BLaER1 treated with 17β-estradiol and CSF1 and Interleukin-3, amounts not matched to agents 10 nM and 100 nM (cell line): ENCODE results near the gene LMNTD2.

ENCODE experiments used
- H3K27ac ChIP-seq, 11 experiments: shearing (Covaris generic); formaldehyde crosslinking; 2 replicates each; pipeline ENCODE4 v1.8.1; 2022
- H3K27me3 ChIP-seq, 11 experiments: shearing (Covaris generic); formaldehyde crosslinking; 2 replicates each; pipeline ENCODE4 v1.8.1; 2022
- H3K36me3 ChIP-seq, 11 experiments: shearing (Covaris generic); formaldehyde crosslinking; 2 replicates each; pipeline ENCODE4 v1.8.1; 2022
- H3K4me1 ChIP-seq, 10 experiments: shearing (Covaris generic); formaldehyde crosslinking; 2 replicates each; pipeline ENCODE4 v1.8.1; 2022
- H3K4me2 ChIP-seq, 11 experiments: shearing (Covaris generic); formaldehyde crosslinking; 2 replicates each; pipeline ENCODE4 v1.8.1; 2022
- H3K4me3 ChIP-seq, 10 experiments: shearing (Covaris generic); formaldehyde crosslinking; 2 replicates each; pipeline ENCODE4 v1.8.1; 2022
- H3K9ac ChIP-seq, 11 experiments: shearing (Covaris generic); formaldehyde crosslinking; 2 replicates each; pipeline ENCODE4 v1.8.1; 2022
- H3K9me3 ChIP-seq, 11 experiments: shearing (Covaris generic); formaldehyde crosslinking; replicated peaks in 1 of 11; 2 replicates each; pipeline ENCODE4 v1.8.1; 2022
- H4K20me1 ChIP-seq, 11 experiments: shearing (Covaris generic); formaldehyde crosslinking; 2 replicates each; pipeline ENCODE4 v1.8.1; 2022
- Cebpa-rat ChIP-seq, 11 experiments: shearing (Covaris generic); IDR thresholded peaks; 2 replicates each; pipeline ENCODE4 v1.8.1; 2022

The LMNTD2 gene

DNA sequence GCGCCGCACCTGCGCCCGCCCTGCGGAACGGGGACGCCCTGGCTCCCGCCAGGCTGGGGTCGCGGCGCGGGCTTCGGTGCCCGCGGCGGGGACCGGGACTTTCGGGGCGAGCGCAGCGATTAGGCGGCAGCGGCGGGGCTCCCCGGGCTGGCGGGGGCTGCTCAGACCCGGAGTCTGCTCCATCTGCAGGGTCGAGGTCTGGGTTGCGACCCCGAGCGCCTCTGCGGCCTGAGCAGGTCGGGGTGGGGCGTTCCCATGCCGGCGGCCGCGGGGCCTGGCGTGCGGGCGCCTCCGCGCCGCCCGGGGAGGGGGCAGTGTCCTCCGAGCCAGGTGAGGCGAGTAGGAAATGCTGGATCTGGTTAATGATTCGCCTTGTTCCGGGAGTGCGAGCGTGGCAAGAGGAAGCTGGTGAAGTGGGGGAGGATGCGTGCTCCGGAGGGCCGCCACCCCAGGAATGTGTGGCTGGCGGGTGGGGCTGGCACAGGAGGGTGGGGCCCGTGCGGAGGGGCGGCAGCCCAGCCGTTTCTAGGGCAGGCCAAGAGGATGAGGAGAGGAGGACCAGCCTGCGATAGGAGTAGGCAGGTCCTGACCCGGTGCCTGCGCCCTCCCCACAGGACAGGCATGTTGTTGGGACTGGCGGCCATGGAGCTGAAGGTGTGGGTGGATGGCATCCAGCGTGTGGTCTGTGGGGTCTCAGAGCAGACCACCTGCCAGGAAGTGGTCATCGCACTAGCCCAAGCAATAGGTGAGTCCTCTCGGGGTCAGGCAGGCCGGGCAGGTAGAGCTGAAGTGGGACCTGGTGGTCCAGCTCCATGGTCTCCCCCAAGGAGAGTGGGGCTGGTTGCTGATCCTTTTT lies 838 bp upstream of the LMNTD2 start:
- peak overlapping the region; percentile 93 to 100 (median 98) for H3K4me2 ChIP-seq
- H3K4me1 ChIP-seq, result peaks cover 26 to 60% (median 38%) of the 10 kb centered on the region in 10 experiments
- H3K4me3 ChIP-seq, result peak overlapping the region; percentile 77 to 99 (median 98)
- peaks cover 32 to 39% (median 36%) of the 10 kb centered on the region in 11 experiments for H3K27me3 ChIP-seq
- no peaks in the 10 kb centered on the region for H3K9me3 ChIP-seq
- peaks cover 0 to 22% (median 0%) of the 10 kb centered on the region in 11 experiments; a peak in 7 of 22 replicates for H3K36me3 ChIP-seq
- peaks cover 23 to 66% (median 44%) of the 10 kb centered on the region in 11 experiments; a peak in 21 of 22 replicates for H4K20me1 ChIP-seq
- peak overlapping the region; percentile 62 to 85 (median 77) for H3K9ac ChIP-seq
- peak overlapping the region in 7 of 11 experiments; percentile 8 to 61 (median 47); a peak in 11 of 22 replicates for H3K27ac ChIP-seq
- TF ChIP-seq Cebpa-rat (IDR thresholded peaks at IDR 0.05), result no peak

DNA sequence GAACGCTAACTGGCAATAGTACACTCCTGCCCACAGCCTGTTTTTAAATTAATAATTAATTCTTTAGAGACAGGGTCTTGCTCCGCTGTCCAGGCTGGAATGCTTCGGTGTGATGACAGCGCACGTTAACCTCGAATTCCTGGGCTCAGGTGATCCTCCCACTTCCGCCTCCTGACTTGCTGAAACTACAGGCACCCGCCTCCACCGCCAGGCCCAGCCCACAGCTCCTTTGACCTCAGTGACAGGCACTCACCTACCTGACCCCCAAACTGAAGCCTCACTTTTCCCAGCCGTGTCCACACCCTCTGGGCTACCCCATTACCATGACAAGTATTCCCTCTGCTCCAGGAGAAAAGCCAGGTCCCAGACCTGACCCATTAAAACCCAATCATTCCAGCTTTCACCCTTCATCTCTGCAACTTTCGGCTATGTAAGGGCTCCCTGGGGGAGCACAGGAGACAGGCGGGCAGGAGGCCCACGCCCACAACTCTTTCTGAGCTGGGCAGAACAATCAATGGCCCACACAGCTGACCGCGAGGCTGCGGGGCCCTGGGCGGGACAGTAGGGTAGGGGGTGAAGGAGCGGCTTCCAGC lies 730 bp downstream of the LMNTD2 start:
- Histone ChIP-seq H3K4me2 (peak overlapping the region; percentile 91 to 100 (median 97)), H3K4me3 (peak overlapping the region; percentile 77 to 99 (median 98)), H3K9me3 (no peaks in the 10 kb centered on the region), H4K20me1 (peaks cover 14 to 69% (median 45%) of the 10 kb centered on the region in 11 experiments; a peak in 21 of 22 replicates), H3K4me1 (peaks cover 25 to 57% (median 39%) of the 10 kb centered on the region in 10 experiments), H3K27ac (peak overlapping the region in 8 of 11 experiments; percentile 42 to 70 (median 58); a peak in 11 of 22 replicates), H3K9ac (peak overlapping the region; percentile 55 to 82 (median 73); a peak in 20 of 22 replicates), H3K27me3 (peaks cover 45 to 52% (median 49%) of the 10 kb centered on the region in 11 experiments), H3K36me3 (peaks cover 0 to 22% (median 0%) of the 10 kb centered on the region in 11 experiments; a peak in 5 of 22 replicates)
- TF ChIP-seq Cebpa-rat (IDR thresholded peaks at IDR 0.05), result no peak

DNA sequence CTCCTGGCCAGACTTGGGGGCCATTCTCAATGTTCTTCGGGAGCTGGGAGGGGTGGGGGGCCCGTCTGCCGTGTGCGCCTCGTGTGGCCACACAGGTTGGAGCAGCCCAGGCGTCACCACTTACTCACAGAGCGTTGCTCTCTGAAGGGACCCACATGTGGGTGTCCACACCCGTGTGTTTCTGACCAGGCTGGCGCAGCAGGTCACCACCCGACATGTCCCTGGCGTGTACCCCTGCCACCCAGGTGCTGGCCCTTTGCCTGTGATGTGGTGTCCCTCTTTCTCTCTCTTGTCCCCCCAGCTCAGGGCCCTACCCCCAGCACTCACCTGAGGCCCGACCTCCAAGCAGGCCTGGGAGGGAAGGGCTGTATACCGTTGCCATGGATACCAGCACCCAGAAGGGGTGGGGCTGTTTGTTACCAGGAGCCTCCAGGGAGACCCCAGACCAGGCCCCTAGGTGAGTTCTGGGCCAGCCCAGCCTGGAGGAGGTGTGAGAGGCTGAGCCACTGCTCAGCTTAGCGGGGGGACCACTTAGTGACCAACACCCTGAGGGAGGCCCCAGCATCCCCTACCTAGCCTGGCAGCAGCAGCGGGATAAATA lies 1.4 kb downstream of the LMNTD2 start:
- Histone ChIP-seq H3K4me2 (peak overlapping the region in 5 of 11 experiments; percentile 92 to 100 (median 97); a peak in 6 of 22 replicates), H3K9ac (no peak overlapping the region), H3K36me3 (peaks cover 0 to 20% (median 0%) of the 10 kb centered on the region in 11 experiments; a peak in 5 of 22 replicates), H3K27me3 (peaks cover 48 to 59% (median 52%) of the 10 kb centered on the region in 11 experiments), H3K9me3 (no peaks in the 10 kb centered on the region), H3K4me3 (no peak overlapping the region), H4K20me1 (peaks cover 12 to 68% (median 47%) of the 10 kb centered on the region in 11 experiments; a peak in 21 of 22 replicates), H3K27ac (no peak overlapping the region), H3K4me1 (peaks cover 30 to 62% (median 45%) of the 10 kb centered on the region in 10 experiments)
- TF ChIP-seq Cebpa-rat (IDR thresholded peaks at IDR 0.05), result no peak

DNA sequence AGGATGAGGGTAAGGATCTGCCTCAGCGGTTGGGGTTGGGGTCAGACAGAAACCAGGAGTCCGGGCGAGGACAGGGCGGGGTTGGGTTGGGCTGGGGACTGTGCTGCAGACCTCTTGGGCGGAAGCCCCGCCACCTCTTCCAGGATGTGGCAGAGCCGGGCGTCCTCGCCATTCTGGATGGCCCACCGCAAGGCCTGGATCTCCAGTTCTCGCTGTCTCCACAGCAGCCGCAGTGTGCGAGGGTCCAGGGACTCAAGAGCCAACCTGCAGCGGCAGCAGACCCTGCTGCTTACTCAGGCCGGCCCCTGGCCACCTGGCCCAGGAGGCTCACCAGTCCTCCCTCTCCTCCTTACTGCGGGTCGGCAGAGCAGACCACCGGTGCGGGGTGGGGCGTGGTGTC lies 2.0 kb downstream of the LMNTD2 start:
- peaks cover 48 to 64% (median 52%) of the 10 kb centered on the region in 11 experiments for H3K27me3 ChIP-seq
- H3K4me3 ChIP-seq, result no peak overlapping the region
- H3K9ac ChIP-seq, result no peak overlapping the region
- no peak overlapping the region for H3K27ac ChIP-seq
- H3K36me3 ChIP-seq, result peaks cover 0 to 13% (median 0%) of the 10 kb centered on the region in 11 experiments; a peak in 5 of 22 replicates
- TF ChIP-seq Cebpa-rat (IDR thresholded peaks at IDR 0.05), result no peak
- peaks cover 30 to 63% (median 49%) of the 10 kb centered on the region in 10 experiments for H3K4me1 ChIP-seq
- H3K4me2 ChIP-seq, result no peak overlapping the region
- no peaks in the 10 kb centered on the region for H3K9me3 ChIP-seq
- peaks cover 6 to 68% (median 49%) of the 10 kb centered on the region in 11 experiments; a peak in 21 of 22 replicates for H4K20me1 ChIP-seq

DNA sequence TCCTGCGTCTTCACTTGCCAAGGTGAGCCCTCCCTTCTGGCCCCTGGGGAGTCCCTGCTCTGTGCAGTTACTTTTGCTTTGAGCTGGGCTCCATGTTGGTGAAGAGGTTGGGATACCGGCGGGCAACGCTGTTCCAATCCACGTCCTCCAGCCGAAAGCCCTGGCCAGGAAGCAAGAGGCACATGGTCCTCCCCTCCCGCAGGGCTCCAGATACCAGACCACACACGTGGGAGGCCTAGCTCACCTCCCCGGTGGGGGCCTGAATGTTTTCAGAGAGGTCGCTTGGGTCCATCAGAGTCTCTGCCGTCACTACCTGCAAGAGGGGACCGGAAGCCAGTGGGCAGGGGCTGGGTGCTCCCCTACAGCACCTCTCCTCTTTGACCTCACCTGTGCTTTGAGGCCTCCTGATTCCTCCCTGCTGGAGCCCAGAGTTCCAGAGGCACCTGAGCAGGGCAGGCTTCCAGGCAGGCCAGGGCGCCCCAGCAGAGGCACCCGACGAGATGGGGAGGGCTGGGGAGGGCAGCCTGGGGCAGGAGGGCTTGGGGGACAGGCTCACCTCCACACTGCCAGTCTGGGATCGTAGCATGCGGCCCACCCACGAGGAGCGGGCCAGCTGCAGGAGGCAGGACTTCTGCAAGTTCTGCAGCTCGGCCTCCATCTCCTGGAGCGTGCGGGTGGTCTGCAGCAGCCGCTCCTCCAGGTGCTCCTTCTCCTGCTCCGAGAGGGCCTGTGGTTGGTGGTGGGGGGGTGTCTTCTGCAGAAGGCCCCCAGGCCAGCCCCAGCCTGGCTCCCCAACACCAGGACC lies 3.0 kb downstream of the LMNTD2 start:
- Histone ChIP-seq H3K4me1 (peaks cover 30 to 70% (median 49%) of the 10 kb centered on the region in 10 experiments), H3K9ac (no peak overlapping the region), H3K9me3 (no peaks in the 10 kb centered on the region), H3K4me3 (no peak overlapping the region), H3K27me3 (peaks cover 48 to 67% (median 52%) of the 10 kb centered on the region in 11 experiments), H4K20me1 (peaks cover 0 to 64% (median 40%) of the 10 kb centered on the region in 11 experiments; a peak in 21 of 22 replicates), H3K27ac (no peak overlapping the region), H3K36me3 (peaks cover 0 to 5% (median 0%) of the 10 kb centered on the region in 11 experiments; a peak in 3 of 22 replicates), H3K4me2 (0 out of 22 replicates have a peak overlapping the region, but pooled peaks of 1 of the 11 experiments have one; percentile 96)
- TF ChIP-seq Cebpa-rat (IDR thresholded peaks at IDR 0.05), result no peak

DNA sequence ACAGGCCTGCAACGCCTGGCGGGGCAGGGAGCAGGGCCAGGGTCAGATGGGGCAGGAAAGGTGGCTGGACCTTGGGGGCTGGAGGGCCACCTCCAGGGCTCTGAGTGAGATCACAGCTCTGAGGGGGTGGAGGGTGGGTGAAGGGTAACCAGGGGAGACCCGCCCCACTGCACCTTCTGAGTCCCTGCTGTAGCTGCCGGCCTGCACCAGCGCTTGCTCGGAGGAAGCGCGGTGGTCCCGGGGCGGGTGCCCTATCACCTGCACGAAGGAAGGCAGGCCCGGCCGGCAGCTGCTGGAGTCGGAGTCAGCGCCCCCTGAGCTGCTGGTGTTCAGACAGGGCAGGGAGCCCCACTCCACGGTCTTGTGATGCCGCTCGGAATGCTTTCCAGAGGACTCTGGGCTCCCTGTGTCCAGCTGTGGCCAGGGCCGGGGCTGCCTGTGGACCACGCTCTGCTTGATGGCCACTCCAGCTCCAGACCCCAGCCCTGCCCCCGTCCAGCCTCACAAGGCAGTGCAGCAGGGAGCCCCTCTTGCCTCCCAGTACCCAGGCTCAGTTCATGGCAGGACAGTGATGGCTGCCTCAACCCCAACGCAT lies 3.8 kb downstream of the LMNTD2 start:
- peak overlapping the region in 3 of 11 experiments; percentile 2 to 65 (median 48); a peak in 3 of 22 replicates for H3K9ac ChIP-seq
- H3K27ac ChIP-seq, result no peak overlapping the region
- peaks cover 48 to 67% (median 52%) of the 10 kb centered on the region in 11 experiments for H3K27me3 ChIP-seq
- TF ChIP-seq Cebpa-rat (IDR thresholded peaks at IDR 0.05), result no peak
- peaks cover 0 to 61% (median 33%) of the 10 kb centered on the region in 11 experiments; a peak in 20 of 22 replicates for H4K20me1 ChIP-seq
- no peaks in the 10 kb centered on the region for H3K36me3 ChIP-seq
- peaks cover 26 to 63% (median 45%) of the 10 kb centered on the region in 10 experiments for H3K4me1 ChIP-seq
- no peaks in the 10 kb centered on the region for H3K9me3 ChIP-seq
- H3K4me3 ChIP-seq, result peak overlapping the region in 7 of 10 experiments; percentile 48 to 66 (median 53); a peak in 6 of 20 replicates
- H3K4me2 ChIP-seq, result peak overlapping the region in 10 of 11 experiments; percentile 75 to 99 (median 96); a peak in 18 of 22 replicates
